GM12878 (cell line): Measurements from ENCODE around the gene SMARCE1. TPM values are rescaled to one million over a fixed set of nuclear protein-coding genes. Genes with fewer than 3 reads are reported as not detected.
A peak's percentile ranks its signal among the peaks of the same experiment; 100 is the strongest.

Experiments
- ASH2L ChIP-seq: fragments of 300-600, 200-600 bp; sonication (generic); IDR thresholded peaks from 2 replicates; pipeline ENCODE4 v1.6.1; 2017; ENCODE audit warnings: low read depth, mild to moderate bottlenecking, borderline replicate concordance
- ATF3 ChIP-seq: IDR thresholded peaks from 2 replicates; pipeline ENCODE4 v1.6.1; 2011; ENCODE audit warnings: low read depth, mild to moderate bottlenecking, low read length, moderate library complexity, borderline replicate concordance; ENCODE audit errors: extremely low read depth
- BACH1 ChIP-seq: fragments of 450-650 bp; IDR thresholded peaks from 2 replicates; pipeline ENCODE4 v1.6.1; 2017; ENCODE audit warnings: mild to moderate bottlenecking, borderline replicate concordance
- BCLAF1 ChIP-seq: fragments of 450-650 bp; IDR thresholded peaks from 2 replicates; pipeline ENCODE4 v1.6.1; 2017; ENCODE audit warnings: antibody characterized with exemption, mild to moderate bottlenecking, moderate library complexity
- BRCA1 ChIP-seq: IDR thresholded peaks from 2 replicates; pipeline ENCODE4 v1.6.1; 2011; ENCODE audit warnings: low read depth, low read length, improper control_type of control experiment
- CHD1 ChIP-seq: IDR thresholded peaks from 2 replicates; pipeline ENCODE4 v1.6.1; 2012; ENCODE audit warnings: low read depth, low read length, improper control_type of control experiment
- CHD4 ChIP-seq: fragments of 200-600 bp; sonication (generic); IDR thresholded peaks from 2 replicates; pipeline ENCODE4 v1.6.1; 2016; ENCODE audit warnings: mild to moderate bottlenecking
- CREB1 ChIP-seq: IDR thresholded peaks from 2 replicates; pipeline ENCODE4 v1.6.1; 2012; ENCODE audit warnings: low read depth, mild to moderate bottlenecking, inconsistent platforms
- CREM ChIP-seq: IDR thresholded peaks from 2 replicates; pipeline ENCODE4 v1.6.1; 2014; ENCODE audit warnings: antibody characterized with exemption, low read depth
- FOXM1 ChIP-seq: IDR thresholded peaks from 2 replicates; pipeline ENCODE4 v1.6.1; 2012; ENCODE audit warnings: low read depth, mild to moderate bottlenecking, inconsistent platforms, low read length, moderate library complexity
- HDAC2 ChIP-seq: fragments of 200-600 bp; sonication (generic); IDR thresholded peaks from 2 replicates; pipeline ENCODE4 v1.6.1; 2017
- IRF4 ChIP-seq: IDR thresholded peaks from 2 replicates; pipeline ENCODE4 v1.6.1; 2011; ENCODE audit warnings: low read depth, low read length
- KLF5 ChIP-seq: fragments of 450-650 bp; IDR thresholded peaks from 2 replicates; pipeline ENCODE4 v1.6.1; 2014; ENCODE audit warnings: mild to moderate bottlenecking; ENCODE audit not compliant: partially characterized antibody
- MLLT1 ChIP-seq: fragments of 450-650 bp; IDR thresholded peaks from 2 replicates; pipeline ENCODE4 v1.6.1; 2016; ENCODE audit warnings: mild to moderate bottlenecking
- NFXL1 ChIP-seq: fragments of 450-650 bp; IDR thresholded peaks from 2 replicates; pipeline ENCODE4 v1.6.1; 2017; ENCODE audit warnings: antibody characterized with exemption, mild to moderate bottlenecking, borderline replicate concordance
- NFYA ChIP-seq: IDR thresholded peaks from 2 replicates; pipeline ENCODE4 v1.6.1; 2011; ENCODE audit warnings: low read depth, mild to moderate bottlenecking, low read length, improper control_type of control experiment, borderline replicate concordance
- NFYB ChIP-seq: IDR thresholded peaks from 2 replicates; pipeline ENCODE4 v1.6.1; 2011; ENCODE audit warnings: low read depth, mild to moderate bottlenecking, low read length, improper control_type of control experiment, moderate library complexity; ENCODE audit not compliant: insufficient read depth
- NR2C1 ChIP-seq: fragments of 450-650 bp; IDR thresholded peaks from 2 replicates; pipeline ENCODE4 v1.6.1; 2017; ENCODE audit warnings: antibody characterized with exemption, mild to moderate bottlenecking, moderate library complexity
- POLR2AphosphoS2 ChIP-seq: IDR thresholded peaks from 2 replicates; pipeline ENCODE4 v1.6.1; 2011; ENCODE audit warnings: low read depth, mild to moderate bottlenecking, low read length, improper control_type of control experiment, moderate library complexity
- SIX5 ChIP-seq: IDR thresholded peaks from 2 replicates; pipeline ENCODE4 v1.6.1; 2011; ENCODE audit warnings: mild to moderate bottlenecking, low read depth, low read length, moderate library complexity; ENCODE audit not compliant: severe bottlenecking
- SREBF2 ChIP-seq: IDR thresholded peaks from 2 replicates; pipeline ENCODE4 v1.6.1; 2012; ENCODE audit warnings: mild to moderate bottlenecking, low read length
- SUPT20H ChIP-seq: IDR thresholded peaks from 2 replicates; pipeline ENCODE4 v1.6.1; 2011; ENCODE audit warnings: low read depth, mild to moderate bottlenecking, low read length, moderate library complexity, borderline replicate concordance; ENCODE audit not compliant: control insufficient read depth
- YBX1 ChIP-seq: fragments of 450-650 bp; IDR thresholded peaks from 2 replicates; pipeline ENCODE4 v1.6.1; 2016; ENCODE audit warnings: antibody characterized with exemption
- ZNF24 ChIP-seq: fragments of 450-650 bp; IDR thresholded peaks from 2 replicates; pipeline ENCODE4 v1.6.1; 2017; ENCODE audit warnings: antibody characterized with exemption, mild to moderate bottlenecking
- ZNF622 ChIP-seq: fragments of 450-650 bp; IDR thresholded peaks from 2 replicates; pipeline ENCODE4 v1.6.1; 2017; ENCODE audit warnings: mild to moderate bottlenecking, inconsistent platforms
- ZSCAN29 ChIP-seq: fragments of 450-650 bp; IDR thresholded peaks from 2 replicates; pipeline ENCODE4 v1.6.1; 2017; ENCODE audit warnings: mild to moderate bottlenecking, moderate library complexity
- polyA plus RNA-seq, 11 experiments: library from polyadenylated mRNA; depleted of rRNA in 4 of 11; unstranded in 6 of 11; stranded (reverse) in 5 of 11; fragments of >200 nt; fragmentation: Nextera tagmentation in 4 of 11; fragmentation: Illumina TruSeq in 1 of 11; extraction: Ambion mirVana in 4 of 11; extraction: Trizol in 1 of 11; gene quantifications; 1 replicate in 1 of 11; 2 replicates in 10 of 11; pipeline versions ENCODE4 v1.2.1 to v1.2.3, GENCODE V29; 2011 to 2016; ENCODE audit warnings: inconsistent platforms in 2 of 11, missing spikeins in 2 of 11, low read depth in 1 of 11
- total RNA-seq, 4 experiments: library from RNA; depleted of rRNA in 3 of 4; stranded (reverse); fragments of >200 nt in 3 of 4; fragmentation: Illumina TruSeq in 1 of 4; extraction: Trizol in 1 of 4; gene quantifications; 2 replicates each; pipeline versions ENCODE4 v1.2.1 to v1.2.3, GENCODE V29; 2013 to 2021
- TF ChIP-seq, protein P1 (sequence below): fragments of 450-650 bp; IDR thresholded peaks from 2 replicates; pipeline ENCODE4 v1.6.1; 2014; ENCODE audit warnings: mild to moderate bottlenecking

Gene SMARCE1
- total and polyA plus RNA-seq, 10 of the 15 experiments (the other 5 are each of a cell fraction or from before 2014, with no cell fraction given), result 87.9 to 191 (median 132) TPM

- TF ChIP-seq CHD1, result 0 out of 2 replicates have a peak, but pooled peaks have one; percentile 47
- no peak; the same call in 1 of the 2 replicates for TF ChIP-seq BACH1
- no peak for TF ChIP-seq ATF3
- peak; percentile 86 for TF ChIP-seq IRF4
- TF ChIP-seq YBX1, result 0 out of 2 replicates have a peak, but pooled peaks have one; percentile 19
- TF ChIP-seq NR2C1, result peak; percentile 17; the same call in 1 of the 2 replicates
- no peak for TF ChIP-seq ZNF622
- no peak for TF ChIP-seq NFYA
- no peak for TF ChIP-seq ASH2L
- TF ChIP-seq SREBF2, result no peak
- TF ChIP-seq BRCA1, result no peak
- no peak for TF ChIP-seq HDAC2
- TF ChIP-seq POLR2AphosphoS2, result peak; percentile 43; the same call in 1 of the 2 replicates
- TF ChIP-seq ZSCAN29, result 0 out of 2 replicates have a peak, but pooled peaks have one; percentile 4
- TF ChIP-seq SUPT20H, result no peak
- TF ChIP-seq CREB1, result peak; percentile 72; the same call in 1 of the 2 replicates
- no peak for TF ChIP-seq BCLAF1
- TF ChIP-seq CREM, result peak; percentile 76
- no peak for TF ChIP-seq NFYB
- no peak for TF ChIP-seq CHD4
- peak; percentile 88 for TF ChIP-seq MLLT1
- TF ChIP-seq ZNF24, result 0 out of 2 replicates have a peak, but pooled peaks have one; percentile 40
- no peak for TF ChIP-seq SIX5
- no peak for TF ChIP-seq KLF5
- TF ChIP-seq, protein P1, sequence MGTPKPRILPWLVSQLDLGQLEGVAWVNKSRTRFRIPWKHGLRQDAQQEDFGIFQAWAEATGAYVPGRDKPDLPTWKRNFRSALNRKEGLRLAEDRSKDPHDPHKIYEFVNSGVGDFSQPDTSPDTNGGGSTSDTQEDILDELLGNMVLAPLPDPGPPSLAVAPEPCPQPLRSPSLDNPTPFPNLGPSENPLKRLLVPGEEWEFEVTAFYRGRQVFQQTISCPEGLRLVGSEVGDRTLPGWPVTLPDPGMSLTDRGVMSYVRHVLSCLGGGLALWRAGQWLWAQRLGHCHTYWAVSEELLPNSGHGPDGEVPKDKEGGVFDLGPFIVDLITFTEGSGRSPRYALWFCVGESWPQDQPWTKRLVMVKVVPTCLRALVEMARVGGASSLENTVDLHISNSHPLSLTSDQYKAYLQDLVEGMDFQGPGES, result no peak
- TF ChIP-seq NFXL1, result no peak
- TF ChIP-seq FOXM1, result peak; percentile 98
Observed at GRCh38 chr17:40615068-40615840, 32.4 kb downstream of the SMARCE1 start (continued).
